GM19328 (cell line): ENCODE measurements around the gene ARID1A.

Source experiments
- ATAC-seq: cut with Tn5 transposase; IDR thresholded peaks from one replicate; pipeline ENCODE4 v1.9.1; 2021; ENCODE audit warnings: mild to moderate bottlenecking, moderate library complexity; ENCODE audit not compliant: unreplicated experiment

ARID1A gene

DNA sequence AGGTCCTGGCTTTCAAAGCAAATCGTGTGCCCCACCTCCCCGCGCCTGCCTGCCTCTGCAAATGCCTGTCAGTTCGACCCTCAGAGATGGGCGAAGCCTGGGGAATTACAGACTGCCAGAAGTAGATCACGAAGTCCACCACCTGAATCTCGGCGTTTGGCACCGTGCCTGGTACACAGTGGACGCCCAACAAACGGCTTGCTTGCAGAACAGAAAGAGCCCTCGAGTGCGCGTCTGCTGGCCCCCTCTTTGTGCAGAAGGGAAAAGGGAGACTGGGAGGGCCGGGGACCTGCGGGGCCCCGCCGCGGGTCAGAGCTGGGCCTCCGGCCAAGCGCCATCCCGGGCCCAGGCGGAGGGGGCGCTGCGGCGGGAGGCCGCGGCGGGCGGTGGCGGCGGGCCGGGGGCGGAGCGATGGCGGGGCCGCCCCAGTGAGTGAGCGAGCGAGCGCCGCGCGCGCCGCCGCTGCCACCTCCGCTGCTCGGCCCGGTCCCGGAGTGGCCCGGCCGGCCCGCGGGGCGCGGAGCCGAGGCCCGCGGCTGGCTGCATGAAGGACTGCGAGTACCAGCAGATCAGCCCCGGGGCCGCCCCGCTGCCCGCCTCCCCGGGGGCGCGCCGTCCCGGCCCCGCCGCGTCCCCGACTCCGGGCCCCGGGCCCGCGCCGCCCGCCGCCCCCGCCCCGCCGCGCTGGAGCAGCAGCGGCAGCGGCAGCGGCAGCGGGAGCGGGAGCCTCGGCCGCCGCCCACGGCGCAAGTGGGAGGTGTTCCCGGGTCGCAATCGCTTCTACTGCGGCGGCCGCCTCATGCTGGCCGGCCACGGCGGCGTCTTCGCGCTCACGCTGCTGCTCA, 130.7 kb downstream of the ARID1A start, which contains the start of gene ZDHHC18:
TSS of gene ZDHHC18 (plus strand) at position 428 of the 845 bp plus-strand sequence. CDS start at position 545, 117 bp downstream.
- peak; percentile 74 for ATAC-seq

- no peak for ATAC-seq
Measured at GRCh38 chr1:26827106-26827604, 131.3 kb downstream of the ARID1A start.

GRCh38 chr1:26827663-26828062, 131.8 kb downstream of the ARID1A start:
- ATAC-seq, result no peak

DNA sequence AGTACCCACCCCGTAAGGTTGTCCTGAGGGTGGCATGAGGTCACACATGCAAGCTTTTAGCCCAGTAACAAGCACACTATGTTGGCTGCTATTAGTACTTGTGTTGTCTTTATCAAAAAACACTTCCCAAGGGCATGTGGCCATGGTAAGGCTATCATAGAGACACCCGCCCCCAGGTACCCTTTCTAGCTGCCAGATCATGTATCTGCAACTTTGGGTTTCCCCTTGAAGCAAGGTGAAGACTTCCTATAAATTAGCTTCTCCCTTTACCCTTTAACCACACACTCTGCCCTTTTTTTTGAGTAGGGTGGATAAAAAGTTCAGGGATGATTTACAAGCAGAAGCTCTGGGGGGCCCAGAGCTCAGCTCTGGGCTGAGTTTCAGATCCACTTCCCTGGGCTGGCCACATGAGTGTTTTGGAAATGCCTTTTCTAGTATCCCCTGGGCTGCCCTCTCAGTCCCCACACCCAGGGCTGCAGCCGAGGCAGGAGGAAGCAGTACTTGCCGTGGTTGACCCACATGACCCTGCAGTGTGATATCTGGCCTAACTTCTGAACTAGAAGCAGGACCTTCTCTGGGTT, 132.7 kb downstream of the ARID1A start:
- ATAC-seq, result no peak

- ATAC-seq, result no peak
Measured at GRCh38 chr1:26829184-26829911, 133.5 kb downstream of the ARID1A start.

DNA sequence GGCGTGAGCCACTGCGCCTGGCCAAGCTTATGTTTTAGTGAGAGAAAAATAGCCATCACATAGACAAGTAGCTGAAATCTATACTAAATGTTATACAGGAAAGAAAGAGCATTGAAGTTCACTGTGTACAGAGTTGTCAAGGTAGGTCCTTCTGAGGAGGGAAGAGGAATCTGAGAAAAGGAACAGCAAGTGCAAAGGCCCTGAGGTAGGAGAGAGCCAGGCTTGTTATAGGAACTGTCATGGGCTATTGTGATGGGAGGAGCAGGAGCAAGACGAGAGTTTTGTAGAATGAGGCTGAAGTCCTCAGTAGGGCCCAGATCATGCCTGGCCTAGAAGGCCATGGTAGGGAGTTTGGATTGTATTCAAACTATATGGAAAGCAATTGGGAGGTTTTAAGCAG, 135.2 kb downstream of the ARID1A start:
- ATAC-seq, result no peak
